ENCODE results near the gene STK40. TPM values are rescaled to one million over a fixed set of nuclear protein-coding genes. Genes with fewer than 3 reads are reported as not detected.

The STK40 gene
- total RNA-seq, 2 donors from 2014 or later: 19.4 to 32.4 TPM

DNA sequence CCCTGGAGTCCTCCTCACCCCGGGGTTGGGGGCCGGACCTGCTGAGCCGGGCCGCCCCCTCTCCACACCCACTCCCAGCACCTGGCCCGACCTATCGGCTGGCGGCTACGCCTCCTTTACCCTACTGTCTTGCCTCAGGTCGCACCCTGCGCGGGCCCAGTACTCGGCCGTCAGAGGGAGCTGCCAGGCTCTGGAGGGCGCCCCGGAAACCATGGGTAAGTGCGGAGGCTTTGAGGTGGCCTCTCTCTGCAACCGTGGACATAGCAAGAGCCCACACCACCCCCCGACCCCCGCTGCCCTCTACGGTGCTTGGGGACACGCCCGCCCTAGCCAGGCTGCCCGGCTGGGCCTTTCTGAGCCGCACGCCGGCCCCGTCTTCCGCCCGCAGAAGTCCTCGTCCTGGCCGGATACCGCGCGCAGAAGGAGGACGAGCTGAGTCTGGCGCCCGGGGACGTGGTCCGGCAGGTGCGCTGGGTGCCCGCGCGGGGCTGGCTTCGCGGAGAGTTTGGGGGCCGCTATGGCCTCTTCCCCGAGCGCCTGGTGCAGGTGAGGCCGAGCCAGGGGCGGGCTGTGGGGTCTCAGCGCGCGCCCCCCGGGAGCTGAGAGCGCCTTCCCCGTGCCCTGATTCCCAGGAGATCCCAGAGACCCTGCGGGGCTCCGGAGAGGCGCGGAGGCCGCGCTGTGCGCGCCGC, 79.4 kb downstream of the STK40 start, which contains the start of gene SH3D21:
Gene SH3D21 (plus strand): TSS at position 159 of the 692 bp plus-strand sequence. CDS start 53 bp downstream, at position 212.
- H3K9ac ChIP-seq (ENCODE audit: extremely low read depth, low read length, poor library complexity, severe bottlenecking): peak within 1 kb of the TSS; percentile 41
- TF ChIP-seq, protein P1, sequence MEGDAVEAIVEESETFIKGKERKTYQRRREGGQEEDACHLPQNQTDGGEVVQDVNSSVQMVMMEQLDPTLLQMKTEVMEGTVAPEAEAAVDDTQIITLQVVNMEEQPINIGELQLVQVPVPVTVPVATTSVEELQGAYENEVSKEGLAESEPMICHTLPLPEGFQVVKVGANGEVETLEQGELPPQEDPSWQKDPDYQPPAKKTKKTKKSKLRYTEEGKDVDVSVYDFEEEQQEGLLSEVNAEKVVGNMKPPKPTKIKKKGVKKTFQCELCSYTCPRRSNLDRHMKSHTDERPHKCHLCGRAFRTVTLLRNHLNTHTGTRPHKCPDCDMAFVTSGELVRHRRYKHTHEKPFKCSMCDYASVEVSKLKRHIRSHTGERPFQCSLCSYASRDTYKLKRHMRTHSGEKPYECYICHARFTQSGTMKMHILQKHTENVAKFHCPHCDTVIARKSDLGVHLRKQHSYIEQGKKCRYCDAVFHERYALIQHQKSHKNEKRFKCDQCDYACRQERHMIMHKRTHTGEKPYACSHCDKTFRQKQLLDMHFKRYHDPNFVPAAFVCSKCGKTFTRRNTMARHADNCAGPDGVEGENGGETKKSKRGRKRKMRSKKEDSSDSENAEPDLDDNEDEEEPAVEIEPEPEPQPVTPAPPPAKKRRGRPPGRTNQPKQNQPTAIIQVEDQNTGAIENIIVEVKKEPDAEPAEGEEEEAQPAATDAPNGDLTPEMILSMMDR (conservative IDR thresholded peaks at IDR 0.05): peak; percentile 42
- H3K4me3 ChIP-seq (ENCODE audit: low read length): peak within 1 kb of the TSS; percentile 89
- Mint-ChIP-seq H3K27ac (peak within 1 kb of the TSS; percentile 87), H3K4me1 (peaks cover 16% of the 10 kb centered on the region), H3K27me3 (ENCODE audit: insufficient read depth) (peaks cover 2% of the 10 kb centered on the region), H3K9me3 (no peaks in the 10 kb centered on the region), H3K36me3 (ENCODE audit: low read depth) (peaks cover 50% of the 10 kb centered on the region), H3K4me3 (peak within 1 kb of the TSS; percentile 71)
- peak; percentile 93 for DNase-seq
- 0 to 2% methylated on average over 14 to 65 of the region's 65 CpGs for WGBS, 2 experiments (ENCODE audit: insufficient coverage in 1 of 2, insufficient read length in 1 of 2)
- no peaks in the 10 kb centered on the region for H3K27me3 ChIP-seq (ENCODE audit: control insufficient read depth, insufficient read depth, low read length, poor library complexity, severe bottlenecking)
- H3K27ac ChIP-seq (ENCODE audit: low read depth, low read length): no peak within 1 kb of the TSS
- peaks cover 19% of the 10 kb centered on the region for H3K4me1 ChIP-seq (ENCODE audit: control insufficient read depth, insufficient read depth, low read length)
- H3K9me3 ChIP-seq (ENCODE audit: control insufficient read depth, low read length): no peaks in the 10 kb centered on the region
- H3K36me3 ChIP-seq (ENCODE audit: control insufficient read depth, insufficient read depth, low read length): peaks cover 39% of the 10 kb centered on the region

DNA sequence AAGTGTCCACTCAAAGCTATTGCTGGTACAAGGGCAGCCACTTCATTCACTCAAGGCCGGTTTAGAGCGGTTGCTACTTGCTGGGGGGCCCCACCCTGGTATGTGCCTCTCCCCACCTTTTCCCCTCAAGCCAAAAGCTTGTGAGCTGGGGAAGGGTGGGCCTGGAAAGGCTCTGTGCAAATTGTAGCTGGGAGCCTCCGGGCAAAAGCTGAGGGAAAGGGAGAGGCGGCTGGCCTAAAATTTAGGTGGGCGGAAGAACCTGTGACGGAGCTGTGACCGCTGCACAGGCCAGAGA, 79.9 kb downstream of the STK40 start:
- H3K27ac ChIP-seq (ENCODE audit: low read depth, low read length): no peak overlapping the region
- H3K27me3 ChIP-seq (ENCODE audit: control insufficient read depth, insufficient read depth, low read length, poor library complexity, severe bottlenecking): no peaks in the 10 kb centered on the region
- peaks cover 22% of the 10 kb centered on the region for H3K4me1 ChIP-seq (ENCODE audit: control insufficient read depth, insufficient read depth, low read length)
- H3K27me3 Mint-ChIP-seq (ENCODE audit: insufficient read depth): peaks cover 2% of the 10 kb centered on the region
- peak overlapping the region; percentile 89 for H3K4me3 ChIP-seq (ENCODE audit: low read length)
- no peaks in the 10 kb centered on the region for H3K9me3 ChIP-seq (ENCODE audit: control insufficient read depth, low read length)
- WGBS, 2 experiments (ENCODE audit: insufficient coverage in 1 of 2, insufficient read length in 1 of 2): 40 to 44% methylated on average over 2 to 7 of the region's 7 CpGs
- H3K36me3 ChIP-seq (ENCODE audit: control insufficient read depth, insufficient read depth, low read length): peaks cover 44% of the 10 kb centered on the region
- H3K9ac ChIP-seq (ENCODE audit: extremely low read depth, low read length, poor library complexity, severe bottlenecking): no peak overlapping the region
- H3K36me3 Mint-ChIP-seq (ENCODE audit: low read depth): peaks cover 55% of the 10 kb centered on the region
- peaks cover 21% of the 10 kb centered on the region for H3K4me1 Mint-ChIP-seq
- TF ChIP-seq, protein P1 (conservative IDR thresholded peaks at IDR 0.05): no peak
- no peaks in the 10 kb centered on the region for H3K9me3 Mint-ChIP-seq
- H3K27ac Mint-ChIP-seq: peak overlapping the region; percentile 77
- DNase-seq: no peak
- peak overlapping the region; percentile 71 for H3K4me3 Mint-ChIP-seq

- Mint-ChIP-seq H3K36me3 (ENCODE audit: low read depth) (peaks cover 57% of the 10 kb centered on the region), H3K4me1 (peaks cover 21% of the 10 kb centered on the region), H3K27me3 (ENCODE audit: insufficient read depth) (peaks cover 2% of the 10 kb centered on the region), H3K9me3 (no peaks in the 10 kb centered on the region), H3K27ac (peak overlapping the region; percentile 77), H3K4me3 (peak overlapping the region; percentile 71)
- Histone ChIP-seq H3K9me3 (ENCODE audit: control insufficient read depth, low read length) (no peaks in the 10 kb centered on the region), H3K4me1 (ENCODE audit: control insufficient read depth, insufficient read depth, low read length) (peaks cover 26% of the 10 kb centered on the region), H3K36me3 (ENCODE audit: control insufficient read depth, insufficient read depth, low read length) (peaks cover 51% of the 10 kb centered on the region), H3K9ac (ENCODE audit: extremely low read depth, low read length, poor library complexity, severe bottlenecking) (no peak overlapping the region), H3K27me3 (ENCODE audit: control insufficient read depth, insufficient read depth, low read length, poor library complexity, severe bottlenecking) (no peaks in the 10 kb centered on the region), H3K27ac (ENCODE audit: low read depth, low read length) (no peak overlapping the region), H3K4me3 (ENCODE audit: low read length) (no peak overlapping the region)
- WGBS, 2 experiments (ENCODE audit: insufficient coverage in 1 of 2, insufficient read length in 1 of 2): 95 to 96% methylated on average over 5 to 9 of the region's 10 CpGs
- TF ChIP-seq, protein P1 (conservative IDR thresholded peaks at IDR 0.05): no peak
- DNase-seq: peak; percentile 58
Observed at GRCh38 chr1:36304970-36305914, 80.5 kb downstream of the STK40 start.

All from endodermal cell (in vitro differentiated cells).